Measurements from ENCODE around the gene ANO10.
"Not testable (repeated sequence)": the region's sequence is repeated elsewhere in the genome, so short reads cannot be mapped to it uniquely, and the experiment has no call there.

ANO10 gene

DNA sequence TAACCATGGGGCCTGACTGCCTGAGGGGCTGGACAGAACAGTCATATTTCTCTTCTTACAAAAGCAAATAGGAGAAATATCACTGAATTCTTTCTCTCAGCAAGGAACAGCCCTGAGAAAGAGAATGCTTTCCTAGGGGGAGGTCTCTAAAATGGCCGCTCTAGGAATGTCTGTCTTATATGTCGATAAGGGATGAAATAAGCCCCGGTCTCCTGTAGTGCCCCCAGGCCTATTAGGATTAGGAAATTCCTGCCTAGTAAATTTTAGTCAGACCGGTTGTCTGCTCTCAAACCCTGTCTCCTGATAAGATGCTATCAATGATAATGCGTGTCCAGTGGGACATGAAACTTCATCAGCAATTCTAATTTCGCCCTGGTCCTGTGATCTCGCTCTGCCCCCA is 103.3 kb downstream of the ANO10 start:
- not testable (repeated sequence) for DNase-seq (ENCODE audit: low spot score)

DNA sequence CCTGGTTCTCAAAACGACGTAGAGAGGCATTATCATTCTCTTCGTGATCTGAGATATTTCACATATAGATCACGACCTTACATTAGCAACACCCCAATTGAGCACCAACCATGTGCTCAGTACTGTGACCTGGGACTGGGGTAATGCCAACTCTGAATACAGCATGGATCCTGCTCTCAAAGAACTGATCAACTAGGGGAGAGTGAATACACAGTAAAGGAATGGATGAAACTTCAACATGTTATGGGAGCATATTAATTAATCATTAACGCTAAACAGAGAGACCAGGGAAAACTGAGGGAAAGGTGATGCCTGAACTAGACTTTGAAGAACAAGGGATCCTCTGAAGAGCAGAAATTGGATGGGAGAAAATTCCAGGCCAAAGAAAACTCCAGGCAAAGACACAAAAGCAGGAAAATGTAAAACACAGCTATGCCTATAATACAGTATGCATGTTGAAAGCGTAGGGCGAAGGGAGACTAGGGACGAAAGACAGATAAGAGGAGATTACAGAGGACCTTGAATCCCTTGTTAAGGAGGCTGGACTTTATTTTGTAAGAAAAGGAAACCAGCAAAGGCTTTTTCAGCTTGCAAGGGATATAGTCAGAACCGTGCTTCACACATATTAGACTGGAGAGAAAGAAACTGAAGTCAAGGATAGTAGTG is 105.7 kb downstream of the ANO10 start:
- no peak for DNase-seq (ENCODE audit: low spot score)

DNA sequence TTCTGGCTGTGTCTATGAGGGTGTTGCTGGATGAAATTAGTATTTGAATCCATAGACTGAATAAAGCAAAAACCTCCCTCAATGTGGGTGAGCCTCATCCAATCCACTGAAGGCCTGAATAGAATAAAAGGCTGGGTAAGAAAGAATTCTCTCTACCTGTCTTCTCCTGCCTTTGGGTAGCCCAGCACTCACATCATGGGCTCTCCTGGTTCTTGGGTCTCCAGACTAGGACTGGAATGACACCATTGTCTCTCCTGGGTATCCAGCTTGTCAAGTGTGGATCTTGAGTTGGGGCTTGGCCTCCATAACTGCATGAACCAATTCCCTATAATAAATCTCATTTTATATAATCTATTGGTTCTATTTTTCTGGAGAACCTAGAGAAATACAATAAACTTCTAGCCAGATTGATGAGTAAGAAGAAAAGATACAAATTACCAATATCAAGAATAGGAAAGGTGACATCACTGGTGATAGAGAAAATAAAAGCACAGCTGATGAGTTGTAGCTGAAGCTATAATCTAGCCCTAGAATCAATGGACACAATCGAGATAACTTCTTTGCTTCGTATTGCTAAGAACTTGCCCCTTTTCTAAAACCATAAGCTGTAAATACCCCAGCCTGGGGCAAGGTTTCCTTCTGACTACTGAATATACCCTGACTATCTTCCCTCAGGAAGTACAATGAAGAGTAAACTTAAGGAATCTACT is 106.4 kb downstream of the ANO10 start:
- no peak for DNase-seq (ENCODE audit: low spot score)

DNA sequence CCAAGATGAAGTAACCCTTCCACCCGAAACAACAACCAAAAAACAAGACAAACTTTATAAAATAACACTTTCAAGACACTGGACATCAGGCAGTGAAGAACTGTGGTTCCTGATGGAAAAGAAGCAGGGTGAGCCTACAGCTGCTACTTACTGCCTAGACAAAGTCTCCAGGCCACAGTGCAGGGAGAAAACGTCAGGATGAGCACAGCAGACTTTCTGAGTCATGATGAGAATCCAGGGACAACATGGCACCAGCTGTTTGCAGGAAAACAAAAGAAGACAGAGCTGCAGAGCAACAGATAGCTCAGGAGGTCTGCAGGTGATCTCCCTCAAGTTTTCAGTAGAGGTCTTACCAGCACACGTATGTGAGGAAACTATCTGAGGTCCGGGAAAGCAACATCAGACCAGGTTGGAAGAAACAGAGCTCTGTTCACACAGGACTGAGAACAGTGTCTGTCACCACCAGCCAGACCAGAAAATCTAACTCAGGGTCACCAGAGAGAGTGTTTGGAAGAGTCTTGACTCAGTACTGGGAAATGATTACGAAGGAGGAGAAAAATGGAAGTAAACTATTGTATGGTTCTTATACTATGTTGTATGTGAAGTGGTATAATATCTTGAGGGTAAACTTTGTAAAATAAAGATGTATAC is 108.9 kb downstream of the ANO10 start:
- DNase-seq (ENCODE audit: low spot score): no peak

DNA sequence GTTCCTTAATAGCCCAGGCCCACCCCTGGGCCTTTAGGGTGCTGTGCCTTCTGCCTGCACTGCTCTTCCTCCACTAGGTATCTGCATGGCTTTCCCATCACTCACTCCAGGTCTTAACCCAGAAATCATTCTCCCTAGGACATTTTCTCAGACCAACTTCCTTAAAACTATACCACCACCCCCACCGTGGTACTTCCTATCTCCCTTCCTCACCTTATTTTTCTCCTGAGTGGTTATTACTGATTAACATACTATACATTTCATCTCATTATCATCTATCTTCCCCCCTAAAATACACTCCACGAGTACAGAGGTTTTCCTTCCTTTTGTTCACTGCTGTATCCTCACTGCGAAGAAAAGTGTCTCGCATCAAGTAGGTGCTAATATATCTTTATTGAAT is 115.2 kb downstream of the ANO10 start:
- no peak for DNase-seq (ENCODE audit: low spot score)

DNA sequence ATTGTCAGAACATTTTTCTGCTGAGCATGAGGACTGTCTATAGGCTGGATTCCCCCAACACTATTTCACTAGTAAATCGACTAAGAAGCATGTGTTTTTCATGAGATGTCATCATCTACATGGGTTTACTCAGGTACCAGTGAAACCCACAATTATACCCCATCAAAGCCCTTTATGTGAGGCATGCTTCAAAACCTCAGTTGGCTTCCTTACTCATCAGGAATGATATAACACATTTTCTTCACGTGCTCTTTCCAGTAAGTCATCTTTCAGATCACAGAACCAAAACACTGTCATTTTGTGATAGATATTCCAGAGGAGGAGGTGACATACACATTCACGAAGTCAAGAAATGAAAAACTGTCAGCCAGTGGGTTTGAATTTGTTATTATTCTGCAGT is 116.5 kb downstream of the ANO10 start:
- DNase-seq (ENCODE audit: low spot score): no peak

DNA sequence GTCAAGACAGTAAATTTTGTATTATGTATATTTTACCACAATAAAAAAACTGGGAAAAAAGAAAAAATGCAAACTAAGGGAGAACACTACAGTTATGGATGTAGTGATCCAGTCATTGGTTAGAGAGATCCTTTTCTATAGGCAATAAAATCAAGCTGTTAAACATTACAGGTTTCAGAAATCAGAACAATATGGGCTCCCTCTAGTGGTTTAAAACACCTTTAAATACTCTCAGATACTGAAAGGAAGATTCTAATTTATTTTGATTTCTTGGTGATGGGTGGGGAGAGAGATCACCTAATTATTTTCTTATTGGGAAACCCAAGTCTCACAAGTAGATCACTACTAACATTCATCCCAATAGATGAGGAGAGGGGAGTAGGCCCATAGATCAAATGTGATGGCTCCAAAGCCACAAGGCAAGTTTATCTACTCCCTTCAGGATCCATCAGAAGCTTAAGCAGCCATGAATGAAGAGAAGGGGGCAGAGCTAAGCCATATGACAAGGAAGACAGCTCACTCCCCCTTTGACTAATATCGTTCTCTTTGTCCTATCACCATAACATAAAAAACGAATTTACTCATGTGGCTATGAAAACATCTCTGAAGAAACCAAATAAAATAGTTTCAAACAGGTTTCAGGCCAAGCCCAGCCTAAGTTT is 118.6 kb downstream of the ANO10 start:
- no peak for DNase-seq (ENCODE audit: low spot score)

DNA sequence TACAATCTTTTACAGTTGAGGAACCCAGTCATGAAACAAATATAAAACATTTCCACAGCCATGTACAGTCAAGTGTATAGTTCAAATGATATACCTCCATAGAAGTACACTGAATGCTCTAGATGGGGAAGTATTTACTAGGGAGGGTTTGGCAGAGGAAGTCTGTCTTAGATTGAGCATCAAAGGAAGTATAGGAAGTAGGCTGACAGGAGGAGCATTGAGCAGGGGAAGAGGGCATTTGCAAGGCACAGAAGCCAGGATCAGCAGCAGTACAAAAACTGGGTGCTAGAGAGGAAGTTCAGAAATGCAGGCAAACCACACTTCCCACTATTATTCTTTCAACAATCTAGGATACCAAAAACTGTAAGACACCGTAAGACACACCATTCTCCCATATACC is 122.6 kb downstream of the ANO10 start:
- no peak for DNase-seq (ENCODE audit: low spot score)

DNA sequence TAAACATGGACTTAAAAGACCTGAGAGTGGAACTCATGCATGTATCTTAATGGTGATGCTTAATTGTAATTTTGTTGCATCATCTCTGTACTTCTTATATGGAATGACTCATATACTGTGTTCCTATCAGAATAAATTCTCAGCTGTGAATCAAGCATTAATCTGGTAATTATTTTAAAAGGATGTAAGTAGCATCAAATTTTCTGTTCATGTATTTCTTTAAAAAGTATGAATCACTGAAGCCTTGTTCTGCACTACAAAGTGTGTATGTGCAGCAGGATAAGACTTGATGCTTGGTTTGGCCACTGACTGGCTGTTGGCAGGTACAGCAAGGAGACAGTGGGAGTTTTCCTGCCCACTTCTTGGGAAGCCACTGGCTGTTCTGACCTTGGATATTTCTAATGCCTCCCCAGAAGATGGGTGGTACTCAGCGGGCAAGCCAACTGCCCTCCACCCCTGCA is 123.9 kb downstream of the ANO10 start:
- DNase-seq (ENCODE audit: low spot score): no peak

DNA sequence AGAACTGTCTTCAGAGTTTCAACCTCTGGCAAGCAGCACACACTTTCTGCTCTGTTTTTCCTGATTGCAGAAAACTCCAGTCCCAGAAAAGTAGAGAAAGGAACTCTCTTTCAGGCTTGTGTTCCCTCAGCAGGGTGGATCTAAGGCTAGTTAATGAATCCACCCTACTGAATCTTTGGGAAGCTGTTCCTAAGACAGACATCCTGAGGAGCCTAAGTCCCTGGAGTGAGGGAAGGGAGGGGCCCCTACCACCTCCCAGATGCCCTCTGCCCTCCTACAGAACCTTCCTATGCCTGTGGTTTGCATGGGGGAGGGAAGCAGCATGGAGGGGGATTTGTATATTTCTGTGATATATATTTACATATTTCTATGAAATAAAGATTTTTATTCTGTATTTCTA is 124.4 kb downstream of the ANO10 start:
- DNase-seq (ENCODE audit: low spot score): no peak

DNA sequence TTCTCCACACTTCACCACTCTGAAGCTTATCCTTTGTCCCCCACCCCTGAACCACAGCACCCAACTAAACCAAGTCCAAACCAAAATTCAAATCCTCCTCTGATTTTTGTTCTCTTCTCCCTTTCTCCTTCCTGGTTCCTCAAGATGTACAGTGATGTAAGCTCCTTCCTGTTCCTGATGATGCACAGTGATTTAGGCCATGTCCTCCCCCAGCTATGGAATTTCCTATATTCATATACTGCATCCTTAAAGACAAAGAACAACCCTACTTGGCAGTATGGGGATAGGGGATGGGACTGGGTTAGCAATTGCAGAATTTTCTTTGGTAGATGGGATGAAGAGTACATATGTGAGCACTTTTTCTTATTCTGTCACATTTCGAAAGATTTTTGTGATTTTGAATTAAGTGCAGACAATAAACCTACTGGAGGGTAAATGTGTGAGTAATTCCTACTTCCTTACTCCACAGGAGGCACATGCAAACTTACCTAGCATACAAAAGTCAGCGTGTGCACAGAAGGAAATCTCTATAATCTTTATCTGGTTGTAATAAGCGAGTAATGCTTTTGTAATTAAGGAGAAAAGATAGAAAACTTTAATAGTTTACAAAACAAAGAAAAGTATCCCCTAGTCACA is 125.0 kb downstream of the ANO10 start:
- no peak for DNase-seq (ENCODE audit: low spot score)

DNA sequence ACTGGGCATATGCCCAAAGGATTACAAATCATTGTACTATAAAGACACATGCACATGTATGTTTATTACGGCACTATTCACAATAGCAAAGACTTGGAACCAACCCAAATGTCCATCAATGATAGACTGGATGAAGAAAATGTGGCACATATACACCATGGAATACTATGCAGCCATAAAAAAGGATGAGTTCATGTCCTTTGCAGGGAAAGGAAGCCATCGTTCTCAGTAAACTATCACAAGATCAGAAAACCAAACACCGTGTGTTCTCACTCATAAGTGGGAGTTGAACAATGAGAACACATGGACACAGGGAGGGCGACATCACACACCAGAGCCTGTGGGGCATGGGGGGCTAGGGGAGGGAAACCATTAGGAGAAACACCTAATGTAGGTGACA is 128.9 kb downstream of the ANO10 start:
- not testable (repeated sequence) for DNase-seq (ENCODE audit: low spot score)

DNA sequence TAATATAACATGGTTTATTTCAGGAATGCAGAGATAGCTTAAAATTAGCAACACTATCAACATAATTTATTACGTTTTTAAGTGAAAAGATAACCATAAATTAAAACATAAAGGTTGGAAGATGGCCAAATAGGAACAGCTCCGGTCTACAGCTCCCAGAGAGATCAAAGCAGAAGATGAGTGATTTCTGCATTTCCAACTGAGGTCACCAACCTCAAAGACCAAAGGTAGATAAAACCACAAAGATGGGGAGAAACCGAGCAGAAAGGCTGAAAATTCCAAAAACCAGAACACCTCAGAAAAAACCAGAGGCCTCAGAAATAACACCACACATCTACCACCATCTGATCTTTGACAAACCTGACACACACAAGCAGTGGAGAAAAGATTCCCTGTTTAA is 130.0 kb downstream of the ANO10 start:
- DNase-seq (ENCODE audit: low spot score): not testable (repeated sequence)

DNA sequence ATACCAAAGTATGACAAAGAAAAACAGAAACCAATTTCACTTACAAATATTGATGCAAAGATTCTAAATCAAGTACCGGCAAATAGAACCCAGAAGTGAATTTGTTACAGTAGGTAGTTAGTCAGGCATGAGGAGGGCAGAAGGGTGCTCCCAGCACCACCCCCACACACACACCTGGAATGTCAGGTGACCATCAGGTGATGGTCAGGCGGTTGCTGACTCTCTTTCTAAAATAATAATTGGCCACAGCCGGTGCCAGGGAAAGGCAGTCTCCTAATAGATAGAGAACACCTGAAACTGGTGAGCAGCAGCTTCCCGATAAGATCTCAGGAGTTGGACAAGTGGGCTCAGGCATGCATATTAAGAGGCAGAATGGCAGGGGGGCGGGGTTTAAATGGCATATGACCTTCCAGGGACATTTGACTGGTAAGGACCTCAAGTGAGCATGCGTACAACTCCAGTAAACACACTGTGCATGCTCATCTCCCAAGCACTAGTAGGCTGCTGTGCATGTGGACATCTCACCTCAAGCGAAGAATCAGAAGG is 131.1 kb downstream of the ANO10 start:
- DNase-seq (ENCODE audit: low spot score): no peak

DNA sequence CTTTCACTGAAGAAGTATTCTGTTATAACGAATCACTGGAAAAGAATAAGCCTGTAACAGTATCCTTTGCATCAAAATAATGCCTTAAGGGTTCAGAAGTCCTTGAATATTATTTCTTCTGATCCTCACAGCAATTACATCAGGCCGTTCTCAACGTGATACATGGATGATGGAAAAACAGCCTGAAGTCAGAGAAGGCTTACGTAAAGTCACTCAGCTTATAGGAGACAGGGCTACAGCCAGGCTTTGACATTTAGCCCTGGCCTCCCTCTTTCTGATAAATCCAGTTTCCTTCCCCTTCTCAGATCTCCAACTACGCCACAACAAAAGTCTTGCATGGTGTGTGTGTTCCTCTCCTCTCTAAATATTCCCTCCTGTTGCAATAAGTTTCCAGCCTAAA is 131.9 kb downstream of the ANO10 start:
- no peak for DNase-seq (ENCODE audit: low spot score)

DNA sequence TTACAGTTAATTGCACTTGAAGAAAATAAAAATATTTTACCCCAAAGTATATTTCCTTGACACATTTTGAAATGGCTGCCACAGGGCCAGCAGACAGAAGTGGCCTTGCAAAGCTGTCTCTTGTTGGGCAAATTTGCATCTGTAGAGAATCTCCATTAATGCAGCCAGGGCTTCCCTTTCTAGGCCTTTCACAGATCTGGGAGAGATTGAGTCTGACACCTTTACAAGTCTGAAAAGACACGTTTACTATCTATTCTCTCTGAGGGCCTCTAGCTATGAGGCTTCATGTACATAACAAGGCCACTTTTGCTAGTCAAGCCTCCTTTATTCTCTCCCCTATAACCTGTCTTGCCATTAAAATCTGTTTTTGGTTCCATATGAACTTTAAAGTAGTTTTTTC is 135.9 kb downstream of the ANO10 start:
- no peak for DNase-seq (ENCODE audit: low spot score)

DNA sequence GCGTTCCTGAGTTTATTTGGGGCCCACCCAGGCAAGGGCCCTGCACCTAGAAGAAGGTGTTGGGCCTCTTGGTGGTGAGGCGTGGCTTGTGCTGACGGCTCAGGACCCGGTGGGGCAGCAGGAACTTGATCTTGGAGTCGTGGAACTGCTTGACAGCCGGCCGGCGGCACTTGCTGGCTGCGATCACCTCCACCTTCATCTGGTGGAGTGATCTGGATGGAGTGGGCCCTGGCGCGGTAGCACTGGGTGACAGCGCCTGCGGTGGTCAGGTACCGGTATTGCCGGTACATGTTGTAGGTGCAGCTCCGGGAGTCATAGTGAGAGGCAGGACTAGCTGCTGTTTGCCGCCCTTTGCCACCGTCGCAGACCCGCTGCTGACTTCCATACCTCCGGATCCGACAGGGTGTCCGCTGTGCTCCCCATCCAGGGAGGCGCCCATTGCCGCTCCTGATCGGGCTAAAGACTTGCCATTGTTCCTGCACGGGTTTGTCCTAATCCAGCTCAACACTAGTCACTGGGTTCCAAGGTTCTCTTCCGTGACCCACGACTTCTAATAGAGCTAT is 136.8 kb downstream of the ANO10 start:
- DNase-seq (ENCODE audit: low spot score): no peak

DNA sequence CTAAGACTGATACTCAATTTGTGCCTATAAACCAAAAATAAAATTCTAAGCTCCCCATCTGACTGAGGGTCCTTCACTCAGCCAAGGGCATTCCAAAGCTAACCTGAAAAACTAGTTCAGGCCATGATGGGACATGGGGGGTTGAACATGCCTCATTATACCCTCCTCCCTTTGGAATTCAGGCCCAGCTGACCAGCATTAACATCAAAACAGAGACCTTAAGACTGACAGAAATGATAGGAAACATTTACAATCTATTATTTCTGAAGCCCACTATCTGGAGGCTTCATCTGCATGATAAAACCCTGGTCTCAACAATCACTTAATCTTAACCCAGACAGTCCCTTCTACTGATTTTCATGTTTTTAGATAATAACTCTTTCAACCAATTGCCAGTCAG is 140.4 kb downstream of the ANO10 start:
- DNase-seq (ENCODE audit: low spot score): no peak

DNA sequence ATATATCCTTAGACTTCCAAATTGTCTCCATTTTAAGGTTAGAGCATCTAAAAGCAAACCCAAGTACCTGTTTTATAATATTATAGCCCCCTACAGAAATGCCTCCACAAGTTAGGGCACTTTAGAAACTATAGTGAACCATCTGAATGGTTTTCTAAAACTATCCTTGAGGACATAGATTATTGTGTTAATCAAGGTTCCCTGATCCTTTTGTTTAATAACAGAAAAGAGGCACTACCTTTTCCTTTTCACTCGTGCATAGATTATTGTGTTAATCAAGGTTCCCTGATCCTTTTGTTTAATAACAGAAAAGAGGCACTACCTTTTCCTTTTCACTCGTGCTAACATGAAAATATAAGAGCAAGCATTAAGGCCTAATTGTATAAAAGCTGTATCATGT is 143.0 kb downstream of the ANO10 start:
- not testable (repeated sequence) for DNase-seq (ENCODE audit: low spot score)

DNA sequence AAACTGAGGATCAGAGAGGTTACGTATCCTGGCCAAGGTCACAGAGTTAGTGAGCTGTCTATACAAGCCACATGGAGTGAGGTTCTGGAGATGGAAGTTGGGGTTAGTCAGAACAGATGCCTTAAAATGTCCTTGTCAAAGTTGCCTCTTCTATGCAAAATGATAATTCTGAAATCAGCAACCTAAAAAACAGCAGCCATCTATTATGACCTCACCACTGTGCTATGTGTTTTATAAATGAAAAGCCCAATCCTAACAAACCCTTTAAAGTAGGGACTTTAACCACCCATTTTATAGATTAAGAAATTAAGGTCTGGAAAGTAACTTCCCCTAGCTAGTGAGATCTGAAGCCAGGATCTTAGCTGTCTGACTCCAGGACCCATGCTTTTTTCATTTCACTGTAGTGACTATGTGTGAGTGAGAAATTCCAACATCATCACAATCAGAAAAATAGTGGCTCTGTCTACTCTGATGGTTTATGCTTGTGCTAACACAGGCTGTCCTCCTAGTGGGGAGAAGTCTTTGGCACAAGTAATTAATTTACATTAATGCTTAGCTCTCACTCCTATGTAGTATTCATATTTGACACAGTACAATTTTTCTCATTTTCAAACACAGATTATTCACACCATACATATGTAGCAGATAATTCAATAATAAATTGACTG is 143.6 kb downstream of the ANO10 start:
- no peak for DNase-seq (ENCODE audit: low spot score)

DNA sequence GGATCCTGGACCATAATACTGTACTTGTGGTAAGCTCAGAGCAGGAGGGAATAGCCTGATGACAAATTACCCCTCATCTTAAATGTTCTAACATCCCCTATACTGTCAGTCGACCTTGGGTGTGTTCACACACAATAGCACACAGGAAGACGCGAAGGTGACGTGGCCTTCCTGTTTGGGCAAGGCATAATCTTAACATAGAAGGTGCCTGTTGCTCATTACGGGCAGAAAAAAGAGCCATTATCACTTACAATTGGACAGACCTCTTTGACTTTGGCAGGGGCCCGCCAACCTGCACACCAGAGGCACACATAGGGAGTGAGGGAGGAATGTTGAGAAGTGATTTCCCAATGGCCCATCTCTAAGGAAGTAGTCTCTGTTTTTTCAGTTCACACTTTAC is 144.2 kb downstream of the ANO10 start:
- DNase-seq (ENCODE audit: low spot score): no peak

All from ecto neural progenitor cell (in vitro differentiated cells).